Peyer's patch (tissue), 4 donors: ENCODE measurements around the gene PPFIBP2.

ENCODE experiments used
- CTCF ChIP-seq, 6 experiments: fragments of 450-650 bp in 4 of 6; fragments of 200-600 bp in 2 of 6; sonication (generic) in 1 of 6; IDR thresholded peaks; one replicate each; pipeline ENCODE4 v1.5.1; 2017 to 2019; ENCODE audit warnings: antibody characterized with exemption in 6 of 6, mild to moderate bottlenecking in 3 of 6, moderate library complexity in 1 of 6
- POLR2A ChIP-seq, 2 donors: fragments of 450-650 bp; IDR thresholded peaks; one replicate each; pipeline ENCODE4 v1.5.1; 2017; ENCODE audit warnings: antibody characterized with exemption in 2 of 2, mild to moderate bottlenecking in 2 of 2, moderate library complexity in 2 of 2

GRCh38 chr11:7485186-7486097 is 28.4 kb upstream of the PPFIBP2 start, which contains the start of gene OLFML1:
- TF ChIP-seq CTCF (IDR thresholded peaks at IDR 0.05) = no peak
- no peak for TF ChIP-seq POLR2A (IDR thresholded peaks at IDR 0.05)
